Activated T-helper 17 cell treated with anti-CD3 and anti-CD28 coated beads, Interleukin-2, amount 50 U/mL, for 72 hours (primary cell): Measurements from ENCODE around the gene MALAT1. TPM values are rescaled to one million over a fixed set of nuclear protein-coding genes. Genes with fewer than 3 reads are reported as not detected.

ENCODE experiments used
- ATAC-seq: fragments of 150-1000 bp; cut with Tn5 transposase; replicated peaks from 2 replicates; pipeline ENCODE4 v1.10.0; 2021; ENCODE audit warnings: mild to moderate bottlenecking, moderate library complexity
- H3K27ac Mint-ChIP-seq: one replicate; pipeline ENCODE4 v1.8.0; 2022; ENCODE audit warnings: mixed read lengths
- H3K27me3 Mint-ChIP-seq: one replicate; pipeline ENCODE4 v1.8.0; 2022; ENCODE audit warnings: mixed read lengths
- H3K36me3 Mint-ChIP-seq: one replicate; pipeline ENCODE4 v1.8.0; 2022; ENCODE audit warnings: low read depth, mild to moderate bottlenecking, mixed read lengths
- H3K4me1 Mint-ChIP-seq: one replicate; pipeline ENCODE4 v1.8.0; 2022; ENCODE audit warnings: mixed read lengths
- H3K4me3 Mint-ChIP-seq: one replicate; pipeline ENCODE4 v1.8.0; 2022; ENCODE audit warnings: mild to moderate bottlenecking, mixed read lengths
- H3K9me3 Mint-ChIP-seq: one replicate; pipeline ENCODE4 v1.8.0; 2022; ENCODE audit warnings: mixed read lengths
- total RNA-seq, 2 donors: library from RNA; stranded (reverse); gene quantifications; one replicate each; pipeline ENCODE4 v1.2.3, GENCODE V29; 2022

Gene MALAT1
- total RNA-seq, 2 donors from 2014 or later = 5,547 to 22,796 TPM

DNA sequence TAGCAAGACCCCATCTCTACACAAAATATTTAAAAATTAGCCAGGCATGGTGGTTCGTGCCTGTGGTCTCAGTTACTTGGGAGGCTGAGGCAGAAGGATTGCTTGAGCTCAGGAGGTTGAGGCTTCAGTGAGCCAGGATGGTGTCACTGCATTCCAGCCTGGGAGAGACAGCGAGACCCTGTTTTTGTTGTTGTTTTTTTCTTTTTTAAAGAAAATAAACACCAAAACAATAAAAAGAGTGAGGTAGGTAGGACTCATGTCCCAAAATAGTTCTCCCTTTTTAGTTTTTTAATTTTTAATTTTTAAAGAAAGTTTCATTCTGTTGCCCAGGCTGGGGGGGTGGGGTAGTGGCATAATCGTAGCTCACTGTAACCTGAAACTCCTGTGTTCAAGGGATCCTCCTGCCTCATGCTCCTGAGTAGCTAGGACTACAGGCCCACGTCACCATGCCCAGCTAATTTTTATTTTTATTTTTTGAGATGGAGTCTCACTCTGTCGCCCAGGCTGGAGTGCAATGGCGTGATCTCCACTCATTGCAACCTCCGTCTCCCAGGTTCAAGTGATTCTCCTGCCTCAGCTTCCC, 25.5 kb upstream of the MALAT1 start:
- Mint-ChIP-seq H3K9me3 (no peaks in the 10 kb centered on the region), H3K36me3 (peaks cover 16% of the 10 kb centered on the region), H3K4me1 (peaks cover 13% of the 10 kb centered on the region), H3K27me3 (no peaks in the 10 kb centered on the region), H3K4me3 (no peak overlapping the region), H3K27ac (no peak overlapping the region)
- ATAC-seq = no peak

DNA sequence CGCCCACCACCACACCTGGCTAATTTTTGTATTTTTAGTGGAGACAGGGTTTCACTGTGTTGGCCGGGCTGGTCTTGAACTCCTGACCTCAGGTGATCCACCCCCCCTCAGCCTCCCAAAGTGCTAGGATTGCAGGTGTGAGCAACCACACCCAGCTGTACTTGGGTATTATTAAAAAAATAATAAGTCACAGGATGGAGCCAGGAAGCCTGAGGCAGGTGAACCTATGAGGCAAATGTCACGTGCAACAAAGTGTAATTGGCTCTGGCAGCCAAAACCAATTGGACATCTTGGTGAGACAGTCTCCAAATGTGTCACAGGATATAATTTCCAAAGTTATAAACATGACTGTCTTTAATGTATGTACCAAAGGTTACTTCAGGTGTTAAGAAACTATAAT, 24.0 kb upstream of the MALAT1 start:
- Mint-ChIP-seq H3K27ac (no peak overlapping the region), H3K4me3 (peak overlapping the region; percentile 27), H3K4me1 (peaks cover 11% of the 10 kb centered on the region), H3K36me3 (peaks cover 16% of the 10 kb centered on the region), H3K9me3 (no peaks in the 10 kb centered on the region), H3K27me3 (no peaks in the 10 kb centered on the region)
- ATAC-seq = no peak

DNA sequence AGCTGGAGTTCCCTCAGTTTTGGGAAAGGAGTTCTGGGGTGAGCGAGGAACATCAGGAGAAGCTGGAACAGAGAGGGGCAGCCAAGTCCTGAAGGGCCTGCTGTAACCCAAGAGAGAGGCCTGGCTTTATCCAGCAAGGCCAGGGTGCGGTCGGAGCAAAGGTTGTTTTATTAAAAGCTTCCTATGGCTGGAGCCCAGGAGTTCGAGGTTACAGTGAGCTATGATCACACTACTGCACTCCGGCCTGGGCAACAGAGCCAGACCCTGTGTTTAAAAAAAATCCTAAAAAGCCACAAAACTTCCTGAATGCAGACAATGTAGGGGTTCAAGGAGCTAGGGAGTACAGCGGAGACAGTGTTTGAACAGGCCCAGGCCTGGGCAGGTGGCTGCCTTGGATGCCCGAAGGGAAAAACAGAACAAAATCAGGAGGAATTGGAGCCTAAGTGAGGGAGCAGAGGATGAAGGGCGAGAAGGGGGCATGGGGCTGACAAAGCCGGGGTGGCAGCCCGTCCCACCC, 22.2 kb upstream of the MALAT1 start:
- Mint-ChIP-seq H3K4me1 (peaks cover 11% of the 10 kb centered on the region), H3K4me3 (peak overlapping the region; percentile 93), H3K9me3 (no peaks in the 10 kb centered on the region), H3K27ac (peak overlapping the region; percentile 97), H3K36me3 (peaks cover 16% of the 10 kb centered on the region), H3K27me3 (no peaks in the 10 kb centered on the region)
- no peak for ATAC-seq

- no peaks in the 10 kb centered on the region for H3K27me3 Mint-ChIP-seq
- peak; percentile 93 for ATAC-seq
- peak overlapping the region; percentile 97 for H3K27ac Mint-ChIP-seq
- peak overlapping the region; percentile 93 for H3K4me3 Mint-ChIP-seq
- peaks cover 5% of the 10 kb centered on the region for H3K4me1 Mint-ChIP-seq
- H3K9me3 Mint-ChIP-seq = no peaks in the 10 kb centered on the region
- H3K36me3 Mint-ChIP-seq = peaks cover 16% of the 10 kb centered on the region
Observed at GRCh38 chr11:65477149-65477965, 21.5 kb upstream of the MALAT1 start.

DNA sequence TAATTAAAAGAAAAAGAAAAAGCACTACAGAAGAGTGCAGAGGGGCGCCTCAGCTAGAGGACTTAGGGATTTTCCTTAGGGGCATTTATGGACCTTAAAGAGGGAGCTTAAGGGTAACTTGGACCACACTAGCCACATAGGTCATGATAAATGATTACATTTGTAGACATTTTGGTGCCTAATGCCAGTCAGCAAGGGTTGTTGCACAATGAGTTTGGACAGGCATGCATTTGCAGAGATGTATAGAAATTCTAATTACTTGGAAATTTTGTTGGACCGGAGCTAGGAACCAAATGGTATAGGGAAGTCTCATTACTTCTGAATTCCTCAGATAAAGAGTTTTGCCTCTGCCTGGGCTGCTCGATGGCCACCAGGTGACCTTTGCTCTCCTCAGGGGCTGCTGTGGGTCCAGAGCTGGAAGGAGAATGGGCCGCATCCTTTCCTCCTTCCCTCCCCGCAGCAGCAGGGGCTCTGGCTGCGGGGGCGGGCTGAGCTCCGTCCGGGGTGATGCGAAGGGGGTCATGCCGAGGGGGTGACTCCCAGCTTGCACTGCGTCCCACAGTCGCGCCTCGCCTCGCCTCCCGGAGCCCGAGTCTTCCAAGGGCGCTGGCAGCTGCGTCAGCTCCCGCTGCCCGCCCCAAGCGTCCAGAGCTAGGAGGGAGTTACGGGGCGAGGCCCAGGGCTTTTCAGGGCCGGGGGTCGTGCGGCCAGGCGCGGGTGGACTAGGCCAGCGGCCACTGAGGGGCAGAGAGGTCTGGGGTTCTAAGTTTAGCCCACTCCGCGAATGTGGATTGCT, 20.3 kb upstream of the MALAT1 start:
- peak overlapping the region; percentile 97 for H3K27ac Mint-ChIP-seq
- ATAC-seq = no peak
- peaks cover 5% of the 10 kb centered on the region for H3K4me1 Mint-ChIP-seq
- peak overlapping the region; percentile 93 for H3K4me3 Mint-ChIP-seq
- no peaks in the 10 kb centered on the region for H3K9me3 Mint-ChIP-seq
- H3K36me3 Mint-ChIP-seq = peaks cover 16% of the 10 kb centered on the region
- H3K27me3 Mint-ChIP-seq = no peaks in the 10 kb centered on the region

DNA sequence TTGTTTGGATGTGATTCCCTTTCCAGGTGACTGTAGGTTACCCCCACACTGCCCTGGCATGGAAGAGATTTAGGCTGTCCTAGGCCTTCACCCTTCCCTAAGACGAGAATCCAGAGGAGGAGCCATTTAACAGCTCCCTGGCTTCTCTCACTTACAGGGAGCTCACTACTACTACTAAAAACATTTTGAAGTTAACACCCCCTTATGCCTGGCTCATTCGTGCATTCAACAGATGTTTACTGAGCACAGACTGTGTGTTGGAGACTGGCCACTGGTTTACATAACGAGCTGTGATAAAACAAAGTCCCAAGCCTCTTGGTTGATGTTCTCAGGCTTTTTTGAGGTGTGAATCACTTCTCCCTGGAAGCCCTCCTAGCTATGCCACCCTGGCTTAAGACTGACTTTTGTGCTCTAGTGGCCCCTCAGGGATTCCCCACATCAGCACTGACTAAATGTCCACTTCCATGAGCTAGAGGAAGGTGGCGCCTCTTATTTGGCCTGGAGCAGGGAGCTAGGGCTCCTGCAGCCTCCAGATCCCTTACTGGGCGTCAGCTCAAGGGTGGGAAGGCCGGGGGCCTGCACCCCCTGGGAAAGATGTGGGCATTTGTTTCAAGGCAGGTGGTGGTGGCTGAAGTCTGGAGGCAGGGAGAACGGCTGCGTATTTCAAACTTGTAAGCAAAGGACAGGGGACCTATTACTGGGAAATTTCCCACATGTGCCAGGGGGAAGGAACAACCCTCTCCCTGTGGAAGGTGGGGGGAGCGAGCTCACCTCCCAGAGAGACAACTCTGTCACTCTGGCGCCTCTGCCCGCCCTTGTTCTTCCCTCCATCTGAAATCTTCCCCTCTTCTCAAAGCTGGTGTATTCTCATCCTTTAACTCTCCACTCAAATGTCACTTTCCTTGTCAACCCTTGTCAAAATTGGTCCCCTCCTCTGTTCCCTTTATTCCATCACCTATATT, 19.4 kb upstream of the MALAT1 start:
- Mint-ChIP-seq H3K27ac (peak overlapping the region; percentile 9), H3K9me3 (no peaks in the 10 kb centered on the region), H3K4me3 (peak overlapping the region; percentile 29), H3K27me3 (no peaks in the 10 kb centered on the region), H3K4me1 (peaks cover 5% of the 10 kb centered on the region), H3K36me3 (peaks cover 16% of the 10 kb centered on the region)
- no peak for ATAC-seq

GRCh38 chr11:65482306-65482850, 16.5 kb upstream of the MALAT1 start:
- Mint-ChIP-seq H3K36me3 (peaks cover 6% of the 10 kb centered on the region), H3K9me3 (no peaks in the 10 kb centered on the region), H3K27ac (no peak overlapping the region), H3K4me3 (no peak overlapping the region), H3K4me1 (peaks cover 5% of the 10 kb centered on the region), H3K27me3 (no peaks in the 10 kb centered on the region)
- no peak for ATAC-seq

GRCh38 chr11:65485920-65486219, 13.0 kb upstream of the MALAT1 start:
- H3K9me3 Mint-ChIP-seq = no peaks in the 10 kb centered on the region
- H3K27ac Mint-ChIP-seq = no peak overlapping the region
- H3K4me3 Mint-ChIP-seq = no peak overlapping the region
- H3K4me1 Mint-ChIP-seq = peaks cover 4% of the 10 kb centered on the region
- ATAC-seq = no peak
- H3K36me3 Mint-ChIP-seq = no peaks in the 10 kb centered on the region
- H3K27me3 Mint-ChIP-seq = no peaks in the 10 kb centered on the region

DNA sequence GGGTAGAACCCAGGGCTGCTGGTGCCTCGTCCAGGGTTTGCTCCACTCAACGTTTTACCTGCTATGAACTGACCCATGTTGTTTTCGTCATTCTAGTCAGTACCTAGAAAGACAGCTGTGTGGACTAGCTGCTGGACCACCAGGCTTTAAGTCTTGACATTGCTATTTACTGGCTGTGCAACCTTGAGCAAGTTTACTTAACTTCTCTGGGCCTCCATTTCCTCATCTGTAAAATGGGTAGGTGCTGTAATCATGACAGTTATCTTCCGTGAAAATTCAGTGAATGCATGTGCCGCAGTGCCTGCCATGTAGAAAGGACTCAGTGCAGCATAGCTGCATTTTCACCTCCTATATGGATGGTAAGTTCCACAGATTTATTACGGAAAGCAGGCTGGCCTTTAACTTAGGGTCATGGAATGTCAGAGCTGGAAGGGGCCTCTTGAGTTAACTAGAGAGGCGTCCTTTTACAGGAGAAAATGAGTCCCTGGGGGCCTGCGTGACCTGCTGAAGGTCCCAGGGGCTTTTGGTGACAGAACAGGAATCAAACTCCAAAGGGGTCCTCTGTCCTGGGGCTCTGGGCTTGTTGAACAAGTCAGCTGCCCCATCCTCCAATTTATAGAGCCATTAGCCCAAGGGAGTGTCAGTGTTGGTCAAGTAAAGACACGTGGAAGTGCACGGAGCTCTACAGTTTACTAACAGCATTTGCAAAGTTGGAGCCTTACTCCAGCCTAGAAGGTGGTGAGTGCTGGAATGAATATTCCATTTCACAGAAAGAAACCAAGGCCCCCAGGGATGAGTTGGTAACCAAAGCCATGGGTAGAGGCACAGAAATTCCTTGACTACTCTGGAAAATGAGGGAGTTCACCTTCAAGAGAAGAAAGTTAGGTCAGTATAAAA, 12.0 kb upstream of the MALAT1 start:
- no peak for ATAC-seq
- H3K4me3 Mint-ChIP-seq = no peak overlapping the region
- H3K27ac Mint-ChIP-seq = peak overlapping the region; percentile 52
- no peaks in the 10 kb centered on the region for H3K9me3 Mint-ChIP-seq
- H3K27me3 Mint-ChIP-seq = no peaks in the 10 kb centered on the region
- no peaks in the 10 kb centered on the region for H3K36me3 Mint-ChIP-seq
- H3K4me1 Mint-ChIP-seq = peaks cover 4% of the 10 kb centered on the region

DNA sequence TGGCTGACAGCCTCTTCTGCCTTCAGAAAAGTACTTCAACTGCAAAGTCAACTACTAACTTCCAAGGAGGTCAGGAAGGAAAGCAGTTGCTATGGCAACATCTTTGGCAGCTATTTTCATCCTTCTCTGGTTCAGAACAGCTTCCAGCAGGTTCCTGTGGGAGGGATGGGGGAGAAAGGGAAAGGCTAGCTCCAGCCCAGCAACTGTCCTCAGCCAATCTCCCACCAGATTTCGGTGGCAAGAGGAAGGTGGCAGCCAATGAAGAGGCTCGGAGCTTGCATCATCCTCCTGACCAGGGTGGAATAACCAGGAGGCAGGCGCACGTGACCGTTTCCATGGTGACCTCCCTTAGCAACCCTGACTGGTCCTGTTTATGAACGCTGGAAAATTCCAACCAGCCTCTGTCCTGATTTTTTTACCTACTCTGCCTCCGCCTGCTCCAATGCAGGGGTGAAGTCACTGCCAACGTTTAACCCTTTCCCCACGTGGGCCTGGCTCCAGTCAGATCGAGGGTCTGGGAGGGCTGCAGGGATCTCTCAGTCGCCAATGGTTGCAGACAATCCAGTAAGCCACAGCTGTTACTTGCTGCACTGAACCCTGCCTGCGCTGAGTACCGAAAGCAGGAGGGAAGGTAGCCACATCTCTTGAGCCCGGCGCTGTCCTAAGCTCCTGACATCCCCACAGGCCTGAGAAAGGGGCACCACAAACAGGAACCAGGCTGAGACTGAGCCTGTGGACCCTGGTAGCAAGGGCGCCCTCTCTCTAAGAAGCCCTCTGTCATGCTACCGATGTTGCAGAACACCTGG, 11.2 kb upstream of the MALAT1 start:
- Mint-ChIP-seq H3K27ac (peak overlapping the region; percentile 52), H3K4me3 (no peak overlapping the region), H3K4me1 (peaks cover 12% of the 10 kb centered on the region), H3K9me3 (no peaks in the 10 kb centered on the region), H3K36me3 (no peaks in the 10 kb centered on the region), H3K27me3 (no peaks in the 10 kb centered on the region)
- ATAC-seq = peak; percentile 45

DNA sequence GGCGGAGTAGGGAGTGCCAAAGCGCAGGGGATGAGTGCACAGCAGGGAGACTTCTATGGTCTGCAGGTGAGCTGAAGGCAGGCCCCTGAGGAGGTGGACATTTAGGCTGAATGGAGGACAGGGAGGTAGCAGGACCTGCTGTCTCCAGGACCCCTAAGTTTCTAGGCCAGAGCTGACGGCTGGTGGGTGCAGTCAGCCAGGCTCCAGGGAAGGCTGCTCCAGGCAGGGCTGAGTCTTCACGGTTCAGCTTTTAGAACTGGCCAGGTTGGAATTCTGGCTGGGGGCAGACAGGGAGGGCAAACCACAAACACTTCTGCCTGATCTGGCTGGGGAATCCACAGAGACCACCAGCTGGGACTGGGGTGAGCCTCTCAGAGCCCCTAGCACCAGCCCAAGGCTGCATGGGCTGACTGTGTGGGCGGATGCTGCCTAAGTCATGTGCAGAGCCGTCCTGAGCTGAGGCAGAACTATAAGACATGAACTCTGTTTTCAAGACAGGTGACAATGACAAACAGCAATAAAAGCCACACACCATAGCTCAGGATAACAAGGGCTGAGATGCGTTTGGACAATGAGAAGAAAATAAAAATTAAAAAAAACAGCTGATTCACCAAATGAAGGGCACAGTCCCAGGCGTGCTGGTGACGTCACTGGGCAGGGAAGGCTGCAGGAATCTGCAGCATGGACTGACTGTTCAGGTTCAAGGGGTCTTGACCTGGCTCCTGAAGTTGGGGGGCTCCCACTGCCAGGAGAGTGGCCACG, 10.4 kb upstream of the MALAT1 start:
- no peaks in the 10 kb centered on the region for H3K9me3 Mint-ChIP-seq
- no peak overlapping the region for H3K4me3 Mint-ChIP-seq
- H3K27ac Mint-ChIP-seq = peak overlapping the region; percentile 52
- H3K36me3 Mint-ChIP-seq = peaks cover 6% of the 10 kb centered on the region
- no peaks in the 10 kb centered on the region for H3K27me3 Mint-ChIP-seq
- ATAC-seq = no peak
- peaks cover 17% of the 10 kb centered on the region for H3K4me1 Mint-ChIP-seq
